Measurements from ENCODE around the gene MKLN1. TPM values are rescaled to one million over a fixed set of nuclear protein-coding genes. Genes with fewer than 3 reads are reported as not detected.
A peak's percentile ranks its signal among the peaks of the same experiment; 100 is the strongest.

Gene MKLN1
- total and polyA plus RNA-seq, 10 of the 15 experiments (the other 5 are each of a cell fraction or from before 2014, with no cell fraction given): 13.6 to 55.8 (median 29.3) TPM

DNA sequence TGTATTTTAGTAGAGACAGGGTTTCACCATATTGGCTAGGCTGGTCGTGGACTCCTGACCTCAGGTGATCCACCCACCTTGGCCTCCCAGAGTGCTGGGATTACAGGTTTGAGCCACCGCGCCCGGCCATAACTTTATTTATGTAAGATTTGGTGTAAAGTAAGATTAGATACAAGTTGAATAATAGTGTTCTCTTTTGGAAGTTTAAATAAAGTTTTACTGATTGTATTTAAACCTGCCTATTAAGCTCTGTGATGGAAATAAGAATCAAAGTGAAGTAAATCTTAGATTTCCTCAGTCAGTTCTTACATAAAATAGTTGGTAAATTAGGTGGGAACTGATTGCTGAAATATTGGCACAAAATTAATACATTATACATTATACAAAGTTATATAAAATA is 86.0 kb downstream of the MKLN1 start:
- ChIA-PET SMC1A (ENCODE audit: uncharacterized antibody, unreplicated experiment) (interaction anchor here (1.2 kb wide), 1 partner anchor 13 kb away, joined by 3 read pairs; no protein-coding TSS in a partner anchor), POLR2A (interaction anchor here (0.7 kb wide), 1 partner anchor 288 kb away, joined by 4 read pairs; no protein-coding TSS in a partner anchor), RAD21 (ENCODE audit: unreplicated experiment) (no interaction called here), CTCF (interaction anchor here (1.8 kb wide), 1 partner anchor 9 kb away, joined by 5 read pairs; no protein-coding TSS in a partner anchor)
- intact Hi-C loops (cut with micrococcal nuclease; ENCODE audit: unreplicated experiment) (no loop called here), in situ Hi-C loops (cut with MboI) (no loop called here)
- Histone ChIP-seq H3K4me2 (ENCODE audit: control insufficient read depth, insufficient read depth) (no peak overlapping the region), H3K9ac (ENCODE audit: control insufficient read depth, insufficient read depth, low read length) (no peak overlapping the region), H3K36me3 (ENCODE audit: control insufficient read depth in 2 of 2, insufficient read depth in 2 of 2, low read length in 1 of 2) (peaks cover 0 to 7% of the 10 kb centered on the region in 2 experiments; a peak in 2 of 4 replicates), H3K27me3 (replicated peaks in 1 of 2; ENCODE audit: control insufficient read depth in 2 of 2, insufficient read depth in 2 of 2, low read length in 1 of 2) (no peaks in the 10 kb centered on the region), H3K79me2 (ENCODE audit: control insufficient read depth, insufficient read depth, low read length) (no peaks in the 10 kb centered on the region), H4K20me1 (ENCODE audit: control insufficient read depth, insufficient read depth) (no peaks in the 10 kb centered on the region), H3K27ac (ENCODE audit: control insufficient read depth, insufficient read depth) (no peak overlapping the region), H2AFZ (ENCODE audit: control insufficient read depth, low read depth, low read length) (no peak overlapping the region), H3K4me1 (ENCODE audit: control insufficient read depth, insufficient read depth, low read length) (no peaks in the 10 kb centered on the region), H3K9me3 (replicated peaks; ENCODE audit: control insufficient read depth, insufficient read depth, low read length) (no peaks in the 10 kb centered on the region), H3K4me3 (no peak overlapping the region)
- no peak for FAIRE-seq
- WGBS (ENCODE audit: insufficient coverage, insufficient replicate concordance, low lambda C conversion rate, missing lambda C conversion rate): 95% methylated on average over 4 of the region's 4 CpGs
- no peak for ATAC-seq
- TF ChIP-seq, protein P1, sequence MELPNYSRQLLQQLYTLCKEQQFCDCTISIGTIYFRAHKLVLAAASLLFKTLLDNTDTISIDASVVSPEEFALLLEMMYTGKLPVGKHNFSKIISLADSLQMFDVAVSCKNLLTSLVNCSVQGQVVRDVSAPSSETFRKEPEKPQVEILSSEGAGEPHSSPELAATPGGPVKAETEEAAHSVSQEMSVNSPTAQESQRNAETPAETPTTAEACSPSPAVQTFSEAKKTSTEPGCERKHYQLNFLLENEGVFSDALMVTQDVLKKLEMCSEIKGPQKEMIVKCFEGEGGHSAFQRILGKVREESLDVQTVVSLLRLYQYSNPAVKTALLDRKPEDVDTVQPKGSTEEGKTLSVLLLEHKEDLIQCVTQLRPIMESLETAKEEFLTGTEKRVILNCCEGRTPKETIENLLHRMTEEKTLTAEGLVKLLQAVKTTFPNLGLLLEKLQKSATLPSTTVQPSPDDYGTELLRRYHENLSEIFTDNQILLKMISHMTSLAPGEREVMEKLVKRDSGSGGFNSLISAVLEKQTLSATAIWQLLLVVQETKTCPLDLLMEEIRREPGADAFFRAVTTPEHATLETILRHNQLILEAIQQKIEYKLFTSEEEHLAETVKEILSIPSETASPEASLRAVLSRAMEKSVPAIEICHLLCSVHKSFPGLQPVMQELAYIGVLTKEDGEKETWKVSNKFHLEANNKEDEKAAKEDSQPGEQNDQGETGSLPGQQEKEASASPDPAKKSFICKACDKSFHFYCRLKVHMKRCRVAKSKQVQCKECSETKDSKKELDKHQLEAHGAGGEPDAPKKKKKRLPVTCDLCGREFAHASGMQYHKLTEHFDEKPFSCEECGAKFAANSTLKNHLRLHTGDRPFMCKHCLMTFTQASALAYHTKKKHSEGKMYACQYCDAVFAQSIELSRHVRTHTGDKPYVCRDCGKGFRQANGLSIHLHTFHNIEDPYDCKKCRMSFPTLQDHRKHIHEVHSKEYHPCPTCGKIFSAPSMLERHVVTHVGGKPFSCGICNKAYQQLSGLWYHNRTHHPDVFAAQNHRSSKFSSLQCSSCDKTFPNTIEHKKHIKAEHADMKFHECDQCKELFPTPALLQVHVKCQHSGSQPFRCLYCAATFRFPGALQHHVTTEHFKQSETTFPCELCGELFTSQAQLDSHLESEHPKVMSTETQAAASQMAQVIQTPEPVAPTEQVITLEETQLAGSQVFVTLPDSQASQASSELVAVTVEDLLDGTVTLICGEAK (IDR thresholded peaks at IDR 0.05; ENCODE audit: borderline replicate concordance): peak; percentile 79
- no peak for TF ChIP-seq FOXK2 (IDR thresholded peaks at IDR 0.05)
- TF ChIP-seq RFX5 (IDR thresholded peaks at IDR 0.05; ENCODE audit: low read depth, low read length): no peak
- no peak for TF ChIP-seq SMAD5 (IDR thresholded peaks at IDR 0.05; ENCODE audit: low read depth)
- no peak for TF ChIP-seq YBX1 (IDR thresholded peaks at IDR 0.05)
- DNase-seq (ENCODE audit: low read depth, low spot score): no peak
- BruUV-seq (replicated peaks): no TSS peak

All from GM12878 (cell line).